H1 (cell line): Measurements from ENCODE around the gene SKAP1. TPM values are rescaled to one million over a fixed set of nuclear protein-coding genes. Genes with fewer than 3 reads are reported as not detected.
"Not testable (repeated sequence)": the region's sequence is repeated elsewhere in the genome, so short reads cannot be mapped to it uniquely, and the experiment has no call there.

Experiments used
- CTCF ChIA-PET: fragments of 300-600 bp; sonication (Branson Sonifier 250); formaldehyde crosslinking; loops from one replicate; lab custom pipeline; 2021; ENCODE audit not compliant: partially characterized antibody; lab: Charles Lee
- POLR2A ChIA-PET: fragments of 300-600 bp; sonication (Branson Sonifier 250); formaldehyde crosslinking; loops from one replicate; lab custom pipeline; 2021; ENCODE audit warnings: inconsistent platforms; ENCODE audit not compliant: partially characterized antibody; lab: Charles Lee
- DNase-seq, 2 experiments: peaks; one replicate each; pipeline versions ENCODE4 v3.0.0 to v3.0.0-alpha.2; 2010 to 2022; ENCODE audit warnings: low spot score in 2 of 2, low read depth in 1 of 2, mixed read lengths in 1 of 2
- FAIRE-seq: peaks from 2 replicates; lab custom pipeline; 2011; peaks lifted over from hg19 to GRCh38; lab: Jason Lieb, UNC
- H2AFZ ChIP-seq: 2 replicates; pipeline ENCODE4 v1.8.1; 2012; ENCODE audit warnings: low read length, inconsistent platforms
- H2AK5ac ChIP-seq: 2 replicates; pipeline ENCODE4 v1.6.1; 2013; ENCODE audit warnings: low read depth, low read length
- H2BK120ac ChIP-seq: replicated peaks from 2 replicates; pipeline ENCODE3; 2013; ENCODE audit warnings: low read depth, low read length, inconsistent platforms
- H2BK12ac ChIP-seq: 2 replicates; pipeline ENCODE4 v1.6.1; 2013; ENCODE audit warnings: low read depth, low read length
- H2BK15ac ChIP-seq: 2 replicates; pipeline ENCODE4 v1.6.1; 2013; ENCODE audit warnings: low read length
- H2BK20ac ChIP-seq: 2 replicates; pipeline ENCODE4 v1.6.1; 2013; ENCODE audit warnings: low read length
- H2BK5ac ChIP-seq: 2 replicates; pipeline ENCODE4 v1.6.1; 2013; ENCODE audit warnings: low read depth, low read length
- H3K14ac ChIP-seq: 2 replicates; pipeline ENCODE4 v1.6.1; 2013; ENCODE audit warnings: inconsistent platforms; ENCODE audit not compliant: insufficient read length
- H3K18ac ChIP-seq: 2 replicates; pipeline ENCODE4 v1.6.1; 2013; ENCODE audit warnings: low read length; ENCODE audit errors: extremely low read depth
- H3K23ac ChIP-seq: 2 replicates; pipeline ENCODE4 v1.6.1; 2013; ENCODE audit warnings: inconsistent platforms; ENCODE audit not compliant: insufficient read length
- H3K23me2 ChIP-seq: 2 replicates; pipeline ENCODE4 v1.6.1; 2013; ENCODE audit warnings: low read depth, low read length
- H3K27ac ChIP-seq: 2 replicates; pipeline ENCODE4 v1.6.1; 2011; ENCODE audit warnings: low read depth, low read length, inconsistent platforms
- H3K27me3 ChIP-seq, 4 experiments: replicated peaks in 1 of 4; 1 replicate in 1 of 4; 2 replicates in 3 of 4; pipeline versions ENCODE4 v1.6.1 to v1.8.1; 2011 to 2013; ENCODE audit warnings: low read length in 3 of 4, mild to moderate bottlenecking in 3 of 4, inconsistent platforms in 2 of 4, mixed read lengths in 2 of 4, moderate library complexity in 1 of 4; ENCODE audit not compliant: control insufficient read depth in 3 of 4, insufficient read depth in 3 of 4; ENCODE audit errors: extremely low read depth in 1 of 4
- H3K36me3 ChIP-seq, 4 experiments: 2 replicates each; pipeline versions ENCODE4 v1.6.1 to v1.8.1; 2011 to 2013; ENCODE audit warnings: mild to moderate bottlenecking in 4 of 4, low read length in 3 of 4, moderate library complexity in 2 of 4, control low read depth in 1 of 4, inconsistent platforms in 1 of 4; ENCODE audit not compliant: insufficient read depth in 4 of 4, control insufficient read depth in 2 of 4
- H3K4ac ChIP-seq: replicated peaks from 2 replicates; pipeline ENCODE3; 2013; ENCODE audit warnings: low read length, low read depth, mixed read lengths, inconsistent platforms; ENCODE audit not compliant: insufficient read length
- H3K4me1 ChIP-seq, 4 experiments: replicated peaks in 1 of 4; 1 replicate in 1 of 4; 2 replicates in 3 of 4; pipeline versions ENCODE4 v1.6.1 to v1.8.1; 2011 to 2013; ENCODE audit warnings: low read length in 3 of 4, inconsistent platforms in 2 of 4, mixed read lengths in 1 of 4; ENCODE audit not compliant: insufficient read depth in 4 of 4, control insufficient read depth in 3 of 4
- H3K4me2 ChIP-seq, 2 experiments: 2 replicates each; pipeline versions ENCODE4 v1.6.1 to v1.8.1; 2011 to 2013; ENCODE audit warnings: low read depth in 2 of 2, low read length in 2 of 2, control low read depth in 1 of 2, inconsistent platforms in 1 of 2, mild to moderate bottlenecking in 1 of 2; ENCODE audit not compliant: insufficient read depth in 1 of 2
- H3K4me3 ChIP-seq, 4 experiments: fragments of 200-600, 300-600 bp in 1 of 4; sonication (generic), shearing (Covaris generic), sonication (Bioruptor Twin) in 1 of 4; 2 replicates each; pipeline versions ENCODE4 v1.5.1 to v1.8.1; 2011 to 2016; ENCODE audit warnings: low read length in 4 of 4, low read depth in 3 of 4, control low read depth in 2 of 4, inconsistent platforms in 2 of 4, mild to moderate bottlenecking in 2 of 4, mixed read lengths in 1 of 4, moderate library complexity in 1 of 4; ENCODE audit not compliant: insufficient read depth in 2 of 4; ENCODE audit errors: extremely low read depth in 1 of 4
- H3K56ac ChIP-seq: replicated peaks from 2 replicates; pipeline ENCODE3; 2013; ENCODE audit warnings: low read depth, mild to moderate bottlenecking, mixed read lengths, low read length, inconsistent platforms; ENCODE audit not compliant: insufficient read length
- H3K79me1 ChIP-seq: 2 replicates; pipeline ENCODE4 v1.6.1; 2013; ENCODE audit warnings: low read depth, low read length, control low read depth
- H3K79me2 ChIP-seq, 2 experiments: 2 replicates each; pipeline versions ENCODE4 v1.6.1 to v1.8.1; 2012 to 2013; ENCODE audit warnings: low read length in 2 of 2, mild to moderate bottlenecking in 2 of 2, inconsistent platforms in 1 of 2; ENCODE audit not compliant: insufficient read depth in 2 of 2, control insufficient read depth in 1 of 2
- H3K9ac ChIP-seq, 4 experiments: replicated peaks in 1 of 4; 1 replicate in 1 of 4; 2 replicates in 3 of 4; pipeline versions ENCODE4 v1.6.1 to v1.8.1; 2011 to 2013; ENCODE audit warnings: low read depth in 3 of 4, low read length in 3 of 4, control low read depth in 2 of 4, mild to moderate bottlenecking in 2 of 4, moderate library complexity in 2 of 4, inconsistent platforms in 1 of 4; ENCODE audit errors: extremely low read depth in 1 of 4
- H3K9me3 ChIP-seq, 2 experiments: 2 replicates each; pipeline versions ENCODE4 v1.6.1 to v1.8.1; 2012 to 2013; ENCODE audit warnings: mild to moderate bottlenecking in 2 of 2, moderate library complexity in 2 of 2, control low read depth in 1 of 2, inconsistent platforms in 1 of 2, low read depth in 1 of 2, low read length in 1 of 2, mixed read lengths in 1 of 2; ENCODE audit not compliant: insufficient read depth in 2 of 2
- H4K20me1 ChIP-seq, 2 experiments: replicated peaks in 1 of 2; 2 replicates each; pipeline versions ENCODE3 to v1.8.1; 2011 to 2013; ENCODE audit warnings: inconsistent platforms in 2 of 2, low read length in 2 of 2, mild to moderate bottlenecking in 1 of 2; ENCODE audit not compliant: insufficient read depth in 2 of 2, control insufficient read depth in 1 of 2
- H4K5ac ChIP-seq: 2 replicates; pipeline ENCODE4 v1.6.1; 2013; ENCODE audit warnings: low read length, low read depth, mixed read lengths, inconsistent platforms; ENCODE audit not compliant: insufficient read length
- H4K8ac ChIP-seq: 2 replicates; pipeline ENCODE4 v1.8.0; 2013; ENCODE audit warnings: mild to moderate bottlenecking, moderate library complexity, low read length, inconsistent platforms; ENCODE audit not compliant: insufficient read depth; ENCODE audit errors: extremely low read depth
- H4K91ac ChIP-seq: replicated peaks from 2 replicates; pipeline ENCODE3; 2013; ENCODE audit warnings: low read length, mixed read lengths, inconsistent platforms; ENCODE audit not compliant: insufficient read length
- KDM1A ChIP-seq: fragments of 200-600, 300-600 bp; sonication (generic); IDR thresholded peaks from 2 replicates; pipeline ENCODE4 v1.7.1; 2016; ENCODE audit warnings: mild to moderate bottlenecking, low read length, borderline replicate concordance
- WGBS, 2 experiments: shearing (Covaris generic) in 1 of 2; methylation state at CpG; one replicate each; pipeline versions ENCODE4 v1.1.6 to v1.1.7; 2013 to 2015; ENCODE audit warnings: low lambda C conversion rate in 2 of 2, mixed read lengths in 2 of 2, inconsistent platforms in 1 of 2, low coverage in 1 of 2, missing lambda C conversion rate in 1 of 2; ENCODE audit not compliant: insufficient replicate concordance in 2 of 2, insufficient coverage in 1 of 2, insufficient read length in 1 of 2; ENCODE audit errors: extremely low coverage in 1 of 2, missing lambda C conversion rate in 1 of 2; 5-methylcytosine and 5-hydroxymethylcytosine counted together
- polyA plus RNA-seq, 7 experiments: library from polyadenylated mRNA; depleted of rRNA in 3 of 7; stranded (reverse) in 5 of 7; unstranded in 2 of 7; fragments of >200 nt in 5 of 7; fragments of 200-250 nt in 2 of 7; gene quantifications; 1 replicate in 5 of 7; 2 replicates in 1 of 7; 4 replicates in 1 of 7; pipeline versions ENCODE4 v1.2.1 to v1.2.3, GENCODE V29; 2011 to 2013; ENCODE audit warnings: missing spikeins in 2 of 7, mixed read lengths in 2 of 7
- total RNA-seq: library from RNA; stranded (reverse); fragmentation: NEBNext Ultra II Directional; extraction: Animal tissue kit (Norgen Biotek cat#: 25700); gene quantifications from 2 replicates; pipeline ENCODE4 v1.2.1, GENCODE V29; 2021

SKAP1 gene
- total and polyA plus RNA-seq, 2 of the 8 experiments (the other 6 are each of a cell fraction or from before 2014, with no cell fraction given) = not detected

- TF ChIP-seq KDM1A = no peak
Measured at GRCh38 chr17:48451489-48451888, 21.5 kb upstream of the SKAP1 start (continued).

GRCh38 chr17:48449335-48449734 is 19.3 kb upstream of the SKAP1 start:
- H2AK5ac ChIP-seq, H3K9ac ChIP-seq, H3K14ac ChIP-seq, H4K20me1 ChIP-seq, H3K79me1 ChIP-seq, H3K27ac ChIP-seq, H2BK120ac ChIP-seq, H3K36me3 ChIP-seq, H3K9me3 ChIP-seq, H3K23ac ChIP-seq, H2BK12ac ChIP-seq, H2BK20ac ChIP-seq, H2BK15ac ChIP-seq, H2AFZ ChIP-seq, H4K8ac ChIP-seq, H3K27me3 ChIP-seq, H3K56ac ChIP-seq, H3K18ac ChIP-seq, POLR2A ChIA-PET, H4K5ac ChIP-seq, H3K4me3 ChIP-seq, H3K23me2 ChIP-seq, H3K4ac ChIP-seq, H2BK5ac ChIP-seq, H3K4me1 ChIP-seq, H3K79me2 ChIP-seq, DNase-seq, FAIRE-seq, H3K4me2 ChIP-seq, H4K91ac ChIP-seq: not testable (repeated sequence)
- CTCF ChIA-PET = interaction anchor here (0.6 to 2.6 kb wide), 4 partner anchors 7 to 86 kb away, joined by 3 to 11 read pairs (median 4); no protein-coding TSS in a partner anchor
- WGBS, 2 experiments = 91% methylated on average over 3 of the region's 3 CpGs; no CpG with 5 or more reads in 1 of the 2 experiments
